Left colon (tissue), 2 donors: Measurements from ENCODE around the gene NT5DC3. TPM values are rescaled to one million over a fixed set of nuclear protein-coding genes. Genes with fewer than 3 reads are reported as not detected.

ENCODE experiments used
- ATAC-seq: fragments of 200-7000 bp; cut with Tn5 transposase; one replicate; pipeline ENCODE4 v1.9.1; 2020; ENCODE audit warnings: mild to moderate bottlenecking, moderate library complexity
- DNase-seq, 2 donors: peaks; one replicate each; pipeline ENCODE4 v3.0.0-alpha.2; 2020
- intact Hi-C, 2 donors: fragments of 100-400 bp; cut with DNase I in 1 of 2; cut with micrococcal nuclease in 1 of 2; formaldehyde crosslinking; loops; one replicate each; pipeline versions ENCODE4 v1.11.2 to v1.14.0; 2022; cut with DNase I, micrococcal nuclease
- total RNA-seq, 2 donors: library from RNA; stranded (reverse); fragmentation: NEBNext Ultra II Directional; extraction: Animal tissue kit (Norgen Biotek cat#: 25700); gene quantifications; one replicate each; pipeline ENCODE4 v1.2.1, GENCODE V29; 2021
- donor health status: DM: no; HTN: no; CAD: no.
- donor health status: DM: yes; HTN: yes; CAD: no.

NT5DC3 gene
- total RNA-seq, 2 donors from 2014 or later = 14.4 to 24.0 TPM

DNA sequence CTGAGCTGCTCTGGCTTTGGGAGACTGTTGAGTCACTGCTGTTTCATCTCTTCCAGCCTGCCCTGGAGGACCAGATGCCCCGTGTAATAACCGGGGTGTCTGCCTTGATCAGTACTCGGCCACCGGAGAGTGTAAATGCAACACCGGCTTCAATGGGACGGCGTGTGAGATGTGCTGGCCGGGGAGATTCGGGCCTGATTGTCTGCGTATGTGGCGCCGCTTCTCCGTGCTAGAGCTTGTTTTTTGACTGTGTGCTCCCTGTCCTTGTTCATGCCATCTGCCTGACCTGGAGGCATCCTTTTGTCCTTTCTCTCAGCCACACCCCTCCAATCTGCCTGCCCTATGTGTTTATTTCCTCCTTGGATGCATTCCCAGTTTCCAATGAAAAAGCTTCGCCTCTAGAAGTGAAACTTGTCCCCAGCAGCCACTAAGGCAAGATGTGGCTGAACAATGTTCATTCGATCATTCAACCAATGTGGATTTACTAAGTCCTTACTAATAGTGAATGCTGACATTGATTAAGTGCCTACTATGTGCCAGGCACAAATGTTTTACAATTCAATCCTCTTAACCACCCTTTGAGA, 98.6 kb downstream of the NT5DC3 start:
- intact Hi-C loops = no loop called here
- DNase-seq (peak; percentile 53 to 54), ATAC-seq (peak; percentile 94)

DNA sequence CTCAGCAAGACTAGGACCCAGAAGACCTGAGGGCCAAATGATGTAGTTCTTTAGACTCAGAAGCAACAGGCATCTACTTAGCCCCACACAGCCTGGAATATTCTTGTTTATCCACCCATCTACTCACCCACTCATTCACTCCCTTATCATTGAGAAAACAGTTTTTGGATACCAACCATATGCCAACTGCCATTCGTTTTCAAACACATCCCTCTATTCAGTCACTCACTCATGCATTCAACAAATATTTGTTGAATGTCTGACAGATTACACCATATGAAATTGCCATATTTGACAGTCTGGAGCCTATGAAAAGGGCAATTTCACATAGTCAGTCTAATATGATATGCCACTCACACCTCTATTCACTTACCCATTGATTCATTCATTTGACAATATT, 103.2 kb downstream of the NT5DC3 start:
- ATAC-seq (peak; percentile 8), DNase-seq (no peak)
- intact Hi-C loops = no loop called here

DNA sequence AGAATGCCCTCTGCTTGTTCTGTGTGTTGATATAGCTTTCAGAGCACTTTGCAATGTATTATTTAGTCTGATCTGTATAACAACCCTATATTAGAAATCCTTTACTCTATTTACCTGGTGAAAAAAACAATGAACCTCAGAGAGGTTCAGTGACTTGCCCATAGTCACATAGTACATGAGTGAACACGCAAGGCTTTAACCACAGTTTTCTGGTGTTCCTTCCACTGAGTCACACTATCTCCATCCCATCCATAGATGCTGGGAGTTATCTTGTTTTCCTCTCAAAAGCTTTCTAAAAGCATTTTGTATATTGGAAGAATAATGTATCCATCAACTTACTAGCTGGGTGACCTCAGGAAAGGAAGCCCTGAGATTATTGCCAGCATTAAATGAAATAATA, 104.5 kb downstream of the NT5DC3 start:
- no peak for ATAC-seq
- intact Hi-C loops = no loop called here

DNA sequence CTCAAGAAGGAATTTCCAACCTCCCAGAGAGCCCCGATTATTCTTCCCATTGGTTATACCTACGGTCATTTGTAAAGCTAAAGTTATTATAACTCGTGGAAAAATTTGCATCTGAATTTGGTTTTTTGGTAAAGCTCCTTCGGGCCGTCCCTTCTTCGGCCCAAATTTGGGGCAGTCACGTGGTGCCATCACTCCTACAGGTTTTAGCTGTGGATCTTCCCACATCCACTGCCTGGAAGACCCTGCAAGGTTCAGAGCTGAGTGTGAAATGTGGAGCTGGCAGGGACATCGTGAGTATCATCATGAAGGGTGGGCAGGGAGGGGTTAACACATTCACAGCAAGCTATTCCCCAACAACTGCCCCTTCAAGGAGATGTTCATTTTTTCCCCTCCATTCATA, 105.7 kb downstream of the NT5DC3 start:
- no peak for ATAC-seq
- no peak for DNase-seq
- intact Hi-C loops = no loop called here

More for the DNA sequence above, 104.5 kb downstream of the NT5DC3 start:
- no peak for DNase-seq

DNA sequence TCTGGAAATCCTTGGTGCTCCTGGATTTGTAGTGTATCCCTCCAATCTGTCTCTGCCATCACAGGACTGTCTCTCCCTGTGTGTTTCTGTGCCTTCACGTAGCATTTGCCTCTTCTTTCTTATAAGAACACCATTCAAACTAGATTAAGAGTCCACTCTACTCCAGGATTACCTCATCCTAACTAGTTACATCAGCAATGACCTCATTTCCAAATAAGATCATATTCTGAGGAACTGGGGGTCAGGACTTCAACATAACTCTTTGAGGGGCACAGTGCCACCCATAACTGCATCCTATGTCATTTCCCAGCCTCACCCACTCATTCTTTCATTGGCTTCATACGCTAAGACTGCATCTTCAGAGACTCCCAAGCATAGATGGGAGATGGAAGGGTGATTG, 106.2 kb downstream of the NT5DC3 start:
- no peak for ATAC-seq
- intact Hi-C loops = no loop called here

DNA sequence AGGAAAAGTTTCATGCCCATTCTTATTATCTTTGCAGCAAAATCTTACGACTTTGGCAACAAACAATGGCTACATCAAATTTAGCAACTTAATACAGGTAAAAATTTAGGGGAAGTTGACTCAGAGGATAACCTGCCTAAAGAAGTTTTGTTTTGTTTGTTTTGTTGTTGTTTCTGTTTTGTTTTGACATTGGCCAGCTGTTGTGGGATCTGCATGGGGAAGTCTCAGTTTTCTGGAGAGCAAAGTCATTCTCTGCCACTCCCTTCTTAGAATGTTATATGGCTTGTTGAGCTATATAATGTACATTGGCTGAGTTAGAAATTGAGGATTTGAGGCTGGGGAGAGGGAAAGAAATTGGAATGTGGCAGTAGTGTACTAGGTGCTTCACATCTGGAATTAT, 109.5 kb downstream of the NT5DC3 start:
- intact Hi-C loops = no loop called here
- no peak for ATAC-seq

More for the DNA sequence above, 106.2 kb downstream of the NT5DC3 start:
- no peak for DNase-seq

DNA sequence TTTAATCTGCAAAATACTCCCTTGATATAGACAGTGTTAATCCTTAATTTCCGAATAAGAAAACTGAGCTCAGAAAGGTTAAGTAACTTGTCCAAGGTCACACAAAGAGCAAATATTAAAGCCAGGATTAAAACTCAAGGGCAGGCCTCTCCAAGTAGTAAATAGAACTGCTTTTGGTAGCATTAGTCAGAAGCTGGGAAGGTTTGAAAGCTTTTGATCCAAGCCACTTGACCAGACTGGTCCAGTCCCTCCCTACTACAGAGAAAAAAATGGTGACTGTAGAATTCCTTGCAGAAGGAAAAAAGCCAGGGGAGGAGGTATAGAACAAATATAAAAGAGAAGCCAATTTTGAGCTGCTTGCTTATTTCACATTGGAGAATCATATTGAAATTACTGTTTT, 111.5 kb downstream of the NT5DC3 start:
- no peak for ATAC-seq

More for the DNA sequence above, 109.5 kb downstream of the NT5DC3 start:
- DNase-seq = no peak

DNA sequence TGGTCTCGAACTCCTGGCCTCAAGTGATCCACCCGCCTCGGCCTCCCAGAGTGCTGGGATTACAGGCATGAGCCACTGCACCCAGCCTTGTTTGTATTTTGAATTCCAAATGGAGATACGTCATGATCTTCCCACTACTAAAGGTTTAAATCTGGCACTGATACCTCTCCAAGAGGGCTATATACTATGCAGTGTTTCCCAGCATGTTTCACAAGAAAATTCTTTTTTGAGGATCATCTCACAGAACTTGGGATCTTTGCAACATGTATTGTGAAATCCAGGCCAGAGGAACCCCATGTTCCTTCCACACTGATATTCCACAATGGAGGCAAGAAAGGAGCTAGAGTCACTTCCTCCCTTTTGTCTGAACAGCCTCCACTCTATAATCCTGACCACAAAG, 112.7 kb downstream of the NT5DC3 start:
- intact Hi-C loops = no loop called here
- ATAC-seq (no peak), DNase-seq (no peak)

More for the DNA sequence above, 111.5 kb downstream of the NT5DC3 start:
- intact Hi-C loops = no loop called here
- no peak for DNase-seq

DNA sequence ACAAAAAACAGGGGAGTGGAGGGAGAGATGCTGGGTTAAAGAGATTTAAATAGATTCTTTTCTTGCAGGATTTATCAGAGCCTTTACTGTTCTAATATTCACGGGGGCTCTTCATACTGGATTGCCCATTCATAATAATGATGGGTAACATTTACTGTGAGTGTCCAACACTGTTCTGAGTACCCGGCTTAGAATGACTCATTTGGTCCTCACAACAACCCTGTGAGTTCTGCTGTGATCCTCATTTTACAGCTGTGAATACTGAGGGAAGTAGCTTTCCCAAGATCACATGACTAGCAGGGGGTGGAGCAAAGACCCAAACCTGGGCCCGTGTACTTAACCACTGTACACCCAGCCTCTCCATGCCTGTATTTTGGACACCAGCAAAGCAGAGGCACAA, 113.4 kb downstream of the NT5DC3 start:
- DNase-seq (no peak), ATAC-seq (no peak)
- intact Hi-C loops = no loop called here

DNA sequence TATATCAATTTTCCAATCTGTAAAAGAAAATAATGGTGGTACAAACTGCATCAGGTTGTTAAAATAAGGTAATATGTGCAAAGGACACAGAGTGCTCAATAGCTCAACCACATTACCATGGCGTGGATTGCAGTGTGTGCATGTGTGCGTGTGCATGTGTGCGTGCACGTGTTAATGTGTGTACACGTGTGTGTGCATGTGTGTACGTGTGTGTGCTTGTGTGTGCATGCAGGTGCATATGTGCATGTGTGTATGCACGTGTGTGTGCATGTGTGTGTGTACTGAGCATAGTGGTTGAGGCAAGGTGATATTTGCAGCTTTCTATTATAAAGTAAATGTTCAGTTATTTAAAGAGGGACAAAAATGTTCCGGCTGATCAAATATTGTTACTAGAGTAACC, 115.6 kb downstream of the NT5DC3 start:
- intact Hi-C loops = no loop called here

More for the DNA sequence above, 115.6 kb downstream of the NT5DC3 start:
- DNase-seq = no peak
- ATAC-seq = no peak

Other genes starting within 250 kb of the NT5DC3 start
- 100 to 1,000 TPM; 440 to 482 TPM for gene HSP90B1, start 89.2 kb upstream of the NT5DC3 start, total RNA-seq
- gene TDG, start 124.6 kb upstream of the NT5DC3 start, total RNA-seq = 10 to 100 TPM; 22.7 to 31.6 TPM
- gene GLT8D2, start 209.0 kb upstream of the NT5DC3 start, total RNA-seq = 1 to 10 TPM; 1.9 to 5.0 TPM
- gene HCFC2, start 223.3 kb upstream of the NT5DC3 start, total RNA-seq = 10 to 100 TPM; 10.7 to 14.0 TPM